Measurements from ENCODE around the gene ZNF296. TPM values are rescaled to one million over a fixed set of nuclear protein-coding genes. Genes with fewer than 3 reads are reported as not detected.

The ZNF296 gene
- polyA plus RNA-seq, 3 donors from 2014 or later: 4.0 to 25.6 (median 12.4) TPM

DNA sequence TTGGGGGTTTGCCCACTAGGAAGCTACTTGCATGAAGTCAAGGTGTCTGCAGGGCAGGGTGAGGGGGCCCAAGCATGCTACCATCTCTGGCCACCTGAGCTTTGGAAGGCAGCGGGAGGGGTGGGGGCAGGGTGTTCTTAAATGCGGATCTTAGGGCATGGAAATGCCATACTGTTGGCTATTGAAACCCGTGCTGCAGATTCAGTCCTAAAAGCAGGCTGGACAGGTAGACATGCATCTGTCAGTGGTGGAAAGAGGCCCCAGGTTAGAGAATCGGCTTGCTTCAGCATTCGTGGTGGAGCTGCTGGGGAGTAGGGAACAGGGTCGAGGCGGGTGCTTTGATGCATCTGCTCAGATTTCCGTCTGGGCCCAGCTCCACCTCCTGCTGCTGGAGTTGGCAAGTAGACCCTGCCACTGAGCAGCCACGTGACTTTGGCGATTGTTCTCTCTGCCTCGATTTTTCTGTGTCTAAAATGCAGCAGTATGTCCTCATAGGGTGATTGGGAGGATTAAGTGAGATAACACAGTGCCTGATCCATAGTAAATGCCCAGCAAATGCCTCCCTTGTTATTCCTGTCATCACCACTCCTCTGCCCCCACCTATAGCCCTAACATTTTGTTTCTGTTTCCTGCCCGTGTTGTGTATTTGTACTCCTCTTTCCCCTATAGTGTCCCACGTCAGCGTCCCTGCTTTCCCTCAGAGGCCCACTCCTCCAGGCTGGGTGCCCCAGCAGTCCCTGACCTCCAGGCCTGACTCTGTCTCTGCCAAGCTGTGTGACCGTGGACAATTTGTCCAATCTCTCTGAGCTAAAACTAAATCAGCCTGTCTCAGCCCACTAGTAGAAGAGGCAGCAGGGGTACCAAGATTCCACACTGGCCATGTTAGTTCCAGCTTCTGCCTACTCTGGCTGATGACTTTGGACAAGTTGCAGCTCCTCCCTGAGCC is 22.5 kb upstream of the ZNF296 start:
- H3K9me3 Mint-ChIP-seq: no peaks in the 10 kb centered on the region
- no peak overlapping the region for H3K4me3 Mint-ChIP-seq
- H3K4me1 Mint-ChIP-seq: peaks cover 65% of the 10 kb centered on the region in 2 donors

DNA sequence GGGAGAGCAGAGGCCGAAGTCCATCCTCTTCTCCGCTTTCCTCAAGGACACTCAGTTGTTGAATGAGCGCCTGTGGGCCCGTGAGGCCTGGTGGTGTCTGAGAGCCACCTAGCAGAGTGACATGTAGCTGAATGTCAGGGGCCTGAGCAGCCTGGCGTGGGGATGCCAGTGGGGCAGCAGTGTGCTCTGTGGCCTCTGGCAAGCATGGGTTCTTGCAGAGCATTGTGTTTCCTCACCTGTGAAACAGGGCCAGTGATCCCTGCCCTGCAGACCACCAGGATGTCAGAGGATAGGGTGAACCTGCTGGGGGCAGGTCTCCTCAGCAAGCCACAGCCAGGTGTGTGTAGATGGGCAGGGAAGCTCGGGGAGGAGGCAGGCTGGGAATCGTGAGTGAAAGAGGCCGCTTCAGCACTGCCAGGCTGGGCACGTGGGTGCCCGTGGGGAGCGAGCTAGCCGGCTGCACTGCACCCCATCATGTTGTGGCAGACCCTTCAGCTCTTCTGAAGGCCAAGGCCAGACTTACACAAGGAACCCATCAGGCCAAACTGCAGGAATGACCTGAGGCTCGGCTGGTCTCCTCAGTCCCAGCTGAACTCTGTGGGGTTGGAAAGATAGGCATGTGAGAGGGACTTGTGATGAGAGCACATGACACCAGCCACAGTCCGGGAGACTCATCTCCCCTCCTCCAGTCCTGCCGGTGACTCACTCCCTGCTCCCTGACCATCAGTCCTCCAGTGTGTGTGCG is 21.7 kb upstream of the ZNF296 start:
- Mint-ChIP-seq H3K9me3 (no peaks in the 10 kb centered on the region), H3K27me3 (ENCODE audit: low read depth in 3 of 3) (peaks cover 0 to under 1% (median under 1%) of the 10 kb centered on the region in 3 donors), H3K36me3 (no peaks in the 10 kb centered on the region), H3K4me1 (peaks cover 62 to 66% of the 10 kb centered on the region in 2 donors), H3K27ac (peak overlapping the region in 2 of 6 donors; percentile 12 to 64), H3K4me3 (no peak overlapping the region)
- DNase-seq: no peak

More for the DNA sequence above, 22.5 kb upstream of the ZNF296 start:
- Mint-ChIP-seq H3K27ac (peak overlapping the region in 3 of 6 donors; percentile 11 to 59 (median 12)), H3K36me3 (no peaks in the 10 kb centered on the region), H3K27me3 (ENCODE audit: low read depth in 3 of 3) (no peaks in the 10 kb centered on the region)
- DNase-seq: no peak

DNA sequence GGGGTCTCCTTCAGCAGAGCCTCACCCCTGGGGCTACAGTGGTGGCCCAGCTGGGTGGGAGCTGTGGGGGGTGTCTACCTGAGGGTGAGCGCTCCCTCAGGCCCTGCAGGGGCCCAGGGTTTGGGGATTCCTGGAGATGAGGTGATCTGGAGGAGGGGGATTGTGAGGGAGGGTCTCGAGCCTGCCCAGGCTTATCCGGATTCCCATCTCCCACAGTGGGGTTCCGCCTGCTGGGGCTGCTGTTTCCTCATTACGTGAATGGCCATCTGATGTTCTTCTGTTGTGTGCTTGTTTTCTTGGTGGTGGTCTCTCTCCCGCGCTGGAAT is 21.1 kb upstream of the ZNF296 start:
- Mint-ChIP-seq H3K36me3 (no peaks in the 10 kb centered on the region), H3K27ac (peak overlapping the region in 1 of 6 donors; percentile 64), H3K27me3 (ENCODE audit: low read depth in 3 of 3) (peaks cover 3 to 6% (median 3%) of the 10 kb centered on the region in 3 donors), H3K9me3 (no peaks in the 10 kb centered on the region), H3K4me1 (peaks cover 65 to 66% of the 10 kb centered on the region in 2 donors), H3K4me3 (no peak overlapping the region)
- no peak for DNase-seq

DNA sequence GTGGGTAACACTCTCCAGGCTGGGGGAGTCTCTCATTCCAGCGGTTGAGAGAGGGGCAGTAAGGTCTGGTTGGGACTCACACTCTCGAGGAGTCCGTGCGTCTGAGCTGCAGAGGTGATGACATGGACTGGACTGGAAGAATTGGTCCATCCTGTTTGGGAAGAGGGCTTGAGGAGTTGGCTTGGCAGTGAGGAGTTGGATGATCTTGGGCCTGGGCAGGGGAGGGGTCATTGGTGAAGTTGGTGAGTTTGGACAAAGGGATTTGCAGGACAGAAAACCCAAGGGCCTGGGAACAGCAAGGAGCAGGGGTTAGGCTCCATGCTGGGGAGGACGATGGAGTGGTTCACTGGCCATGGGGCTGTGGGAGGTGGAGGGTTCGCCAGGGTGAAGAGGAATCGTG is 20.4 kb upstream of the ZNF296 start:
- H3K27me3 Mint-ChIP-seq (ENCODE audit: low read depth in 3 of 3): peaks cover 3 to 9% (median 3%) of the 10 kb centered on the region in 3 donors
- peak overlapping the region in 4 of 6 donors; percentile 1 to 47 (median 23) for H3K27ac Mint-ChIP-seq
- peaks cover 68 to 71% of the 10 kb centered on the region in 2 donors for H3K4me1 Mint-ChIP-seq
- no peaks in the 10 kb centered on the region for H3K36me3 Mint-ChIP-seq
- peak overlapping the region in 2 of 5 donors; percentile 7 to 52 for H3K4me3 Mint-ChIP-seq
- DNase-seq: no peak
- no peaks in the 10 kb centered on the region for H3K9me3 Mint-ChIP-seq

DNA sequence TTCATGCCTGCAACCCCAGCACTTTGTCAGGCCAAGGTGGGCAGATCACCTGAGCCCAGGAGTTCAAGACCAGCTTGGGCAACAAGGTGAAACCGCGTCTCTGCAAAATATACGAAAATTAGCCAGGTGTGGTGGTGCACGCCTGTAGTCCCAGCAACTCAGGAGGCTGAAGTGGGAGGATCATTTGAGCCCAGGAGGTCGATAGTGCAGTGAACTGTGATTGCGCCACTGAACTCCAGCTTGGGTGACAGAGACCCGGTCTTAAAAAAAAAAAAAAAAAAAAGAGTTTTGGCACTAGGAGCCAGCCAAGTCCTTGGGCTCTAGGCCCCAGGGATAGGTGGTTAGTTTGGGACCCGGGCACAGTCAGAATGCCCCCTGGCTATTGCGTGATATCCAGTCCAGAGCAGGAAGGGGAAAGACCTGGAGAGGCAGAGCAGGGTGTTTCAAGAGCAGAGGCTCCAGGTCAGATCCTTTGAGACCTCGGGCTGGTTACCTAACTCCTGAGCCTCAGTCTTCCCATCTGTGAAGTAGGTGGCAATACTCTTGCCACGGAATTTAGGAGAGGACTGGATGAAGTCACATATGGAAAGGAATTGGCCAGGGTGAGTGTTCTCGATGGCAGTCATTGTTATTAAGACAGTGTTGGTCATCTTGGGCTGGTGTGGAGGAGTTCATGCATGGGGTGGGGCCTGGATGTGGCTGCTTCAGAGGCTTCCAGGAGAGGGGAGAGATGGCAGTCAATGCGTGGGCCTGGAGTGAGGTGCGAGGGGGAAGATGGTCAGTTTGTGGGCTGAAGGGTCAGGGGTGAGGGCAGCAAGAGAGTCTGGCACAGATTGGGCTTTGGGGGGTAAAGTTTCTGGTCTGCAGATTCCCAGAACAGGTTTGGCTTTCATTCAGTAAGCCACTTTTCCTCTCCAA is 19.5 kb upstream of the ZNF296 start:
- H3K27ac Mint-ChIP-seq: peak overlapping the region; percentile 7 to 83 (median 51)

DNA sequence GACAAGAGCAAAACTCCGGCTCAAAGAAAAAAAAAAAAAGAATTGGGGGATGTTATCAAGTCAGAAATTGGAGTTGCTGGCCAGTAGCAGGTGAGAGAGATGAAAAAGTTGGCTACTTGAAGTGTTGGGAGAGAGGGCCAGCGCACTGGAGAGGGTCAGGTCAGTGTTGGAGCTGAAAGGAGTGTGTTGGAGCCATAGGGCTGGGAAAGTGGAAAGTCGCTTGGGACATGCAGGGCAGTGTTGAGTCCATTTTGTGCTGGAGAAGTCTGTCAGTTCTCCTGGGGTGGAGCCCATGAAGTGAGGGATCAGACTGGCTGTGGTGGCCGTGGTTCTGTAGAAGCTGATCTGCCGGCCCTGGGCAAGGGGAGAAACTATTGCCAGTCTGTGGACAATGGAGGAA is 18.4 kb upstream of the ZNF296 start:
- peak overlapping the region; percentile 19 to 91 (median 57) for H3K27ac Mint-ChIP-seq
- H3K9me3 Mint-ChIP-seq: no peaks in the 10 kb centered on the region
- no peak for DNase-seq
- peaks cover 4 to 5% (median 5%) of the 10 kb centered on the region in 3 donors for H3K36me3 Mint-ChIP-seq
- peaks cover 77 to 78% of the 10 kb centered on the region in 2 donors for H3K4me1 Mint-ChIP-seq
- peak overlapping the region; percentile 91 to 98 (median 95) for H3K4me3 Mint-ChIP-seq
- peaks cover 8 to 16% (median 10%) of the 10 kb centered on the region in 3 donors for H3K27me3 Mint-ChIP-seq (ENCODE audit: low read depth in 3 of 3)

More for the DNA sequence above, 19.5 kb upstream of the ZNF296 start:
- Mint-ChIP-seq H3K27me3 (ENCODE audit: low read depth in 3 of 3) (peaks cover 8 to 16% (median 10%) of the 10 kb centered on the region in 3 donors), H3K4me3 (peak overlapping the region in 3 of 5 donors; percentile 2 to 3 (median 3)), H3K36me3 (peaks cover 4 to 5% (median 5%) of the 10 kb centered on the region in 3 donors), H3K4me1 (peaks cover 73 to 76% of the 10 kb centered on the region in 2 donors), H3K9me3 (no peaks in the 10 kb centered on the region)
- no peak for DNase-seq

DNA sequence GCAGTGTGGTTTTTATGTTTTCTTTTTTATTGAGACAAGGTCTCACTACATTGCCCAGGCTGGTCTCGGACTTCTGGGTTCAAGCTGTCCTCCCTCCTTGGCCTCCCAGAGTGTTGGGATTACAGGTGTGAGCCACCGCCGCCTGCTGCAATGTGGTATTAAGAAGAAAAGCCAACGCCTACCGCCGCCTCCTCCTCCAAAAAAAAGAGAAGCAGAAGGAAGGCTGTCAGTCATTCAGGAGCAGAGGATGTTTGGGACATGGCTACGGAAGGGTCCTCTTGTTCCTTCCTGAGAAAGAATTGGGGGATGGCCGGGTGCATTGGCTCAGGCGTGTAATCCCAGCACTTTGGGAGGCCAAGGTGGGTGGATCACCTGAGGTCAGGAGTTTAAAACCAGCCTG is 17.9 kb upstream of the ZNF296 start:
- peaks cover 77 to 78% of the 10 kb centered on the region in 2 donors for H3K4me1 Mint-ChIP-seq

DNA sequence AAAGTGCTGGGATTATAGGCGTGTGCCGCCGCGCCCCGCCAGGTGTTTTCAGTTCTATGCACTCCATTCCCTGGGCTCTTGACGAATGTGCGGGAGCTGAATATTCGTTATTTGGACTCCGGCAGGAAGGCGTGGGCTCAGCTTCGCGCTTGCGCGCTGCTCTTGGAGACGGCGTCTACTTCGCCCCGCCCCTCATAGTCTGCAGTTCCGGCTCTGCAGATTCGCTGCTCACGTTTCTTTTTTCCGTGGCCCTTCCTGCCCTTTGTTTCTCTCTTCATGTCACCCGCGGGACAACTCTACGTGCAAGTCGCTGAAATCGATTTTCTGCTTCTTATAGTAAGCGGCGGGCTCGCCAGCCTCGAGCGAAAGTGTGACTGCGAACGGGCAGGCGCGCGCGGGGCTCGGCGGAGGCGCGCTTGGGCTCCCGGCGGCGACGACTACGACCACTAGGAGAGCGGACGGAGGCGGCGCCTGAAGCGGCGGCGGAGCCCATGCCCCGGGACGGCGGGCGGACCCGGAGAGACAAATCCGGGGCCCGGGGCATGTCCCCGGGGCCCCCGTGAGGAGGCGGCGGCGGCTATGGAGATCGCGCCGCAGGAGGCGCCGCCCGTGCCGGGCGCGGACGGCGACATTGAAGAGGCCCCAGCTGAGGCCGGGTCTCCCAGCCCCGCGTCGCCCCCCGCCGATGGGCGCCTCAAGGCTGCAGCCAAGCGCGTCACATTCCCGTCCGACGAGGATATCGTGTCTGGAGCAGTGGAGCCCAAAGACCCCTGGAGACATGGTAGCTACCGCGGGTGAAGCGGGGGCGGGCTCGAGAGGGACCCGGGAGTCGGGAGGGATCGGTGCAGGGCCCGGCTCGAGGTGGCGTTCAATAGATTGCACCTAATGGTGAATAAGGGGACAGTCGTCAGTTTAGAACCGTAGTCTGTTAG is 16.7 kb upstream of the ZNF296 start, which contains the start of gene PPP1R37:
TSS of gene PPP1R37 (plus strand) at position 433 of the 932 bp plus-strand sequence. CDS start at position 580, 147 bp downstream.
- peak within 1 kb of the TSS; percentile 91 to 98 (median 95) for H3K4me3 Mint-ChIP-seq
- H3K27me3 Mint-ChIP-seq (ENCODE audit: low read depth in 3 of 3): peaks cover 8 to 18% (median 15%) of the 10 kb centered on the region in 3 donors
- peak within 1 kb of the TSS; percentile 90 to 99 (median 97) for H3K27ac Mint-ChIP-seq
- peaks cover 4 to 5% (median 5%) of the 10 kb centered on the region in 3 donors for H3K36me3 Mint-ChIP-seq
- H3K9me3 Mint-ChIP-seq: no peaks in the 10 kb centered on the region
- DNase-seq: peak; percentile 90 to 95 (median 94)
- H3K4me1 Mint-ChIP-seq: peaks cover 78 to 82% of the 10 kb centered on the region in 2 donors

More for the DNA sequence above, 17.9 kb upstream of the ZNF296 start:
- peaks cover 8 to 16% (median 12%) of the 10 kb centered on the region in 3 donors for H3K27me3 Mint-ChIP-seq (ENCODE audit: low read depth in 3 of 3)
- peak overlapping the region; percentile 68 to 91 (median 82) for H3K27ac Mint-ChIP-seq
- H3K36me3 Mint-ChIP-seq: peaks cover 4 to 5% (median 5%) of the 10 kb centered on the region in 3 donors
- no peak for DNase-seq
- H3K9me3 Mint-ChIP-seq: no peaks in the 10 kb centered on the region
- peak overlapping the region; percentile 91 to 98 (median 95) for H3K4me3 Mint-ChIP-seq

DNA sequence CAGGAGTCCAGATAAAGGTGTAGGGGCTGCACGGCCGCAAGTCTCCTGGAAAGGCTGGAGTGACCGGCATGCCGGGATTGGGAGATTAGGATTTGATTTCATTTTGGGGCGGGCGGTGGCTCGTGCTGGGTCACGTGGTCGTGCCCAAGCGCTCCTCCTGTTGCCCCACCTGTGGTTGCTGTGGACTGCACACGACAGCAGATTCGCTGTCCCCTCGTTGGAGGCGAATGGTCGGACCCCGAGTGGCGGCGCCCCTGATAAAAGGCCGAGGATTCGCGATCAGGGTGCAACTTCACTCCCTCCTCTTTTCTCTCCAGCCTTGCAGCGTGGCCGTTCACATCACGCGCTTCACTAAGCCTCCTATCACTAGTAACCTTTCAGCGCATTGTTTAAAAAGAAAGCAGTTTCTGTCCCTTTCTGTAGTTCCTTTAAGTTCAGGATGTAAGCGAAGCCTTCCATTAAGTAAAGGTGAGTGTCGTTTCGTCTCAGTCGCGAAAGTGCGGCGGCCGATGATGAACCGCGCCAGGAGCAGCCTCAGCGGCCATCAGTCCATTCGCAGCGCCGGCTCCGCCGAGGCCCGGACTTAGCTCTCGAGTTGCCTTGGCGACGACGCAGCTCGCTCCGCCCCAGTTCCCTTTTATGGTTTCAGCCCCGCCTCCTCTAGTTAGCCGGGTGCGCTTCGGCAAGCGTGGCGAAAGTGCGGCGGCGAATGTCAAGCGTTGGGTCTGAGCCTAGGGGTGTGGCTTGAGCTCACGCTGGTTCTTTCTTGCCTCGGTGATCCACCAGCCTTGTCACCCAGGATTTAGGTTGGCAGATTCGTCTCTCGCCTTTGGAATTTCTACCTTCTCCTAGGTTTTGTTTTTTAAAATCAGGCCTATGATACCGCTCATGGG is 15.0 kb upstream of the ZNF296 start:
- Mint-ChIP-seq H3K27me3 (ENCODE audit: low read depth in 3 of 3) (peaks cover 10 to 25% (median 21%) of the 10 kb centered on the region in 3 donors), H3K4me3 (peak overlapping the region; percentile 91 to 98 (median 95)), H3K9me3 (no peaks in the 10 kb centered on the region)

DNA sequence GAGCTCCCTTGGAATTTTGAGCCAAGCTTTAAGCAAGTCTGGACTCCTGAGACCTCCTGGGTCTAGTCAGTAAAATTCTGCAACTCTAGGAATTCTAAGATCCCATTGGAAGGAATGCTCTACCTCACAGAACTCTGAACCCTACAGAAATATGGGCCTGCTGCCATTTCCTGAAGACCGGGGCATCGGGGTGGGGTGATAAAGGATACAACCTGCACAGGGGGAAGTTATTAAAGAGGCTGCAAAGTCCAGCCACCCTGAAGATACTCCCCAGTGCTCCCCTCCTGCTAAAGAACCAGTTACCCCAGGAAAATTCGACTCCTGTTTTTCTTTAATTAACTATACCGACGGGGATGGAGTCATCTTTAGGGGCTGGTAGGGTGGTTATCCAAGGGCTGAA is 14.3 kb upstream of the ZNF296 start:
- H3K4me1 Mint-ChIP-seq: peaks cover 80 to 87% of the 10 kb centered on the region in 2 donors
- no peaks in the 10 kb centered on the region for H3K9me3 Mint-ChIP-seq
- DNase-seq: no peak
- H3K27ac Mint-ChIP-seq: peak overlapping the region in 3 of 6 donors; percentile 12 to 28 (median 16)
- H3K36me3 Mint-ChIP-seq: peaks cover 4 to 9% (median 5%) of the 10 kb centered on the region in 3 donors
- H3K4me3 Mint-ChIP-seq: peak overlapping the region in 4 of 5 donors; percentile 17 to 63 (median 22)
- H3K27me3 Mint-ChIP-seq (ENCODE audit: low read depth in 3 of 3): peaks cover 10 to 25% (median 21%) of the 10 kb centered on the region in 3 donors

More for the DNA sequence above, 15.0 kb upstream of the ZNF296 start:
- Mint-ChIP-seq H3K27ac (peak overlapping the region; percentile 90 to 99 (median 97)), H3K36me3 (peaks cover 4 to 9% (median 5%) of the 10 kb centered on the region in 3 donors), H3K4me1 (peaks cover 83 to 91% of the 10 kb centered on the region in 2 donors)
- peak; percentile 96 for DNase-seq

DNA sequence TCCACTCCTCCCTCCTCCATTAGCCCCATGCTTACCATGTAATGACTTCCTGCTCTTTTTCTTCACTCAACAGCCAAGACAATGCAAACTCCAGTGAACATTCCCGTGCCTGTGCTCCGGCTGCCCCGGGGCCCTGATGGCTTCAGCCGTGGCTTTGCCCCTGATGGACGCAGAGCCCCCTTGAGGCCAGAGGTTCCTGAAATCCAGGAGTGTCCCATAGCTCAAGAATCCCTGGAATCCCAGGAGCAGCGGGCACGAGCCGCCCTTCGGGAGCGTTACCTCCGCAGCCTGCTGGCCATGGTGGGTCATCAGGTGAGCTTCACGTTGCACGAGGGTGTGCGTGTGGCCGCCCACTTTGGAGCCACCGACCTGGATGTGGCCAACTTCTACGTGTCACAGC is 13.8 kb upstream of the ZNF296 start:
- Mint-ChIP-seq H3K9me3 (no peaks in the 10 kb centered on the region), H3K27ac (peak overlapping the region in 1 of 6 donors; percentile 57), H3K27me3 (ENCODE audit: low read depth in 3 of 3) (peaks cover 10 to 25% (median 21%) of the 10 kb centered on the region in 3 donors), H3K4me3 (peak overlapping the region in 3 of 5 donors; percentile 14 to 30 (median 27)), H3K36me3 (peaks cover 4 to 9% (median 8%) of the 10 kb centered on the region in 3 donors), H3K4me1 (peaks cover 83 to 89% of the 10 kb centered on the region in 2 donors)
- DNase-seq: no peak

Measured in immature natural killer cell (primary cell).